ENCODE results near the gene ELP6.

DNA sequence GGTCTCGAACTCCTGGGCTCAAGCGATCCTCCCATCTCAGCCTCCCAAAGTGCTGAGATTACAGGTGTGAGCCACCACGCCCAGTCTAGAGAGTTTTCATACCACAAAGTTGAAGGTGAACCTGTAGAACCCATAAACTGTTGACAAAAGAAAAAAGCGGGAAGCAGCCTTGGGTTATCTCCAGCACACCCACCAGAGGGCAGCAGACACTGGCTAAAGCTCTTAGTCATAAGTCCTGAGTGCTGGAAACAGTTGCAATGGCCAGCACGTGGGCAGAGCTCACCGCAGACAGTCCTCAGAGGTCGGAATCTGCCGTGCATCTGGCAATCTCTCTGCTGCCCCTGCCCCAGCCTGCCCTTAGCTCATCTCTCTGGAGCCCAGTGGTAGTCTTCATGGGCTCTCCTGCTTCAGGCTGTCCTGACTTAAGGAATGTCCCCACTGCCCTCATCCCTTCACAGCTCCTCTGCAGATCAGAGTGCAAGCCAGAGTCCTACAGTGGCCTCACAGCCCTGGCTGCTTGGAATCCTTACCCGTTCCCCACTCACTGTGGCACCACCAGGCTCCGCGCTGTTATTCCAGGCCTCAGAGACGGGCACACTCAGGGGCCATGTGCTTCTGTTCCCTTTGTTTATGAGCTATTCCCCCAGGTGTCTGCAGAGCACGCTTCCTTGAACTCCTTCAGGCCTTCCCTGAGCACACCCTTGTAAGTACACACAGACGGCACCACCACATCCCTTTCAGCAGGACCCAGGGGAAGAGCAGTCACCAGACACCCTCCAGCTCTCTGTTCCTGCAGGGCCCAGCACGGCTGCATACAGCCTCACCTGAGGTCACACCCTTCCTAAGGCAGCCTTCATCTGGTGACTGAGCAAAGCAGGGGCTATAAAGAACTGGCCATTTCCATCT, 8.8 kb upstream of the ELP6 start:
- TF ChIP-seq CTCF (conservative IDR thresholded peaks at IDR 0.05; ENCODE audit: low read depth, low read length) (peak; percentile 68), EZH2 (IDR thresholded peaks at IDR 0.05; ENCODE audit: borderline replicate concordance, low read depth, low read length, poor library complexity, severe bottlenecking) (no peak)

Data from A673 (cell line).